Measurements from ENCODE around the gene PPME1.
"Not testable (repeated sequence)": the region's sequence is repeated elsewhere in the genome, so short reads cannot be mapped to it uniquely, and the experiment has no call there.

PPME1 gene, protein sequence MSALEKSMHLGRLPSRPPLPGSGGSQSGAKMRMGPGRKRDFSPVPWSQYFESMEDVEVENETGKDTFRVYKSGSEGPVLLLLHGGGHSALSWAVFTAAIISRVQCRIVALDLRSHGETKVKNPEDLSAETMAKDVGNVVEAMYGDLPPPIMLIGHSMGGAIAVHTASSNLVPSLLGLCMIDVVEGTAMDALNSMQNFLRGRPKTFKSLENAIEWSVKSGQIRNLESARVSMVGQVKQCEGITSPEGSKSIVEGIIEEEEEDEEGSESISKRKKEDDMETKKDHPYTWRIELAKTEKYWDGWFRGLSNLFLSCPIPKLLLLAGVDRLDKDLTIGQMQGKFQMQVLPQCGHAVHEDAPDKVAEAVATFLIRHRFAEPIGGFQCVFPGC

DNA sequence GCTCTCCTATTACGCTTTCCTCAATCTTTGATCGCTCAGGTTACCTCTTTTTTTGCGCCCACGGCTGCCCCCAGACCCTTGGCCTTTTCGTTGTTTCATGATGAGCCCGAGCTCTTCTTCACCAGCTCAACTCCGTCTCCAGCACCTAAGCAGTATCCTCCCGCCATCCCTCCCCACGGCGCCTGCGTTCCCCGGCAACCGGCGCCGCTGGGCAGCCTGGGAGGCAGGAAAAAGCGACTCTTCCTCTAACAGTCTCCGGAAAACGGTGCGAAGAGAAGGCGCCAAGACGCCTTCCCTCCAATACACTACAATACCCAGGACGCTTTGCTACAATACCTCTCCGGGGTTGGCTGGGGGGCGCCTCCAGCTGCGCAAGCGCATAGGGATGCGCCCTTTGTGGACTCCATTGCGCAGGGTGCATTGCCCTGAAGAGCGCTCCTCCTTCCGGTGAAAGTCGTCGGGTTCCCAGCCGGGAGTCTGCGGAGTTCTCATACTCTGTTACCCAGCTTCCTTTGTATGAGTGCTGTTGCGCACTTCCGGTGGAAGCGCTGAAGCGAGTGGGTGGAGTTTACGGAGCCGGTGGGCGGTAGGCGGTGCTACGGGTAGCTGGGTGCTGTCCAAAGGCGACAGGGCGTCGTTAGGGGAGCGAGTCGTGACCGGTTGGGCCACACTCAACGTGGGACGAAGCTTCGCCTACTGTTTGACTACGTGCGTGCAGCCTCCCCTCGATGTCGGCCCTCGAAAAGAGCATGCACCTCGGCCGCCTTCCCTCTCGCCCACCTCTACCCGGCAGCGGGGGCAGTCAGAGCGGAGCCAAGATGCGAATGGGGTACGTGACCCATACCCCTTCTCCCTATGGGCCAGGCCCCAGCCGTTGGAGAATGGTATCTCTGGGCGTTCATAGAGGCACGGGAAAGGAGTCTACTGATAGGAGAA lies at the start of gene PPME1, which contains the start of gene C2CD3:
Gene PPME1 (plus strand): TSS at position 596 of the 936 bp plus-strand sequence. CDS start 133 bp downstream, at position 729.
Gene C2CD3 (minus strand): TSS at position 309 of the 936 bp plus-strand sequence. CDS start 210 bp downstream, at position 99.
- peak; percentile 97 for DNase-seq (ENCODE audit: low read depth)

DNA sequence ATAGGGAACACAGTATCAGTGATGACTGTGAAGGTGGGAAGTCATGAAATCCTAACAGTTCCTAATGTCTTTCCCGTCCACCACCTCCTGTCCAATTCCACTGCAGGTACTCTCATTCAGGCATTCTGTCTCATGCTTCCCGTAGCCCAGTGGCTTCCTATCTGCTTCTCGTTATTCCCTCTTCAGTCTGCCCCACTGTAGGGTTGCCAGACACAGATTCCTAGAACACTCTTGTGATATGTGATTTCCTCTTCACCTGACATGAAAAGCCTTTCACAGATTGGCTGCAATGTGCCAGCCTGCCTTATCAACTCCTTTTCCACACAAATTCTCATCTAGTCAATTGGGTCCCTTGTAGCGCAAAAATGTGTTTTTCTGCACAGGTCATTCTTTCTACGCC lies 49.3 kb upstream of the PPME1 start:
- DNase-seq (ENCODE audit: low read depth), result no peak

DNA sequence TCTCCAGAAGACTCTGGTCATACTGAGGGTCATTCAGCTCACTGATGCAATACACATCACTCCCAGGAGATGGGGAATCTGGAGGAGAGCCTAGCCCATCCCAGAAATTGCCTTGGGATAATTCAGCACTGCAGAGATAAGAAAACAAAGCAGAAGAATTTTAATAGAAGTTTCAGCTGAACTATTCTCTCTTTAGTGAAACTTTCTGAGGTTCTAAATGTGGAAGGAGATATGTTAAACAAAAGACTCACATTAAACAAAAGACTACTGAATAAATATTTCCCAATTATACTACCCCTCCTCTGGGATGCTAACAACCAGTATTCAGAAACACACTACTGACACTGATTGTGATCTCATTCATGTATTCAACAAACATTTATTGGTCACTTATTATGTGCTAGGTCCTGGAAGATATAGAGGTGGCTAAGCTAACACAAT lies 48.1 kb upstream of the PPME1 start:
- DNase-seq (ENCODE audit: low read depth), result no peak

DNA sequence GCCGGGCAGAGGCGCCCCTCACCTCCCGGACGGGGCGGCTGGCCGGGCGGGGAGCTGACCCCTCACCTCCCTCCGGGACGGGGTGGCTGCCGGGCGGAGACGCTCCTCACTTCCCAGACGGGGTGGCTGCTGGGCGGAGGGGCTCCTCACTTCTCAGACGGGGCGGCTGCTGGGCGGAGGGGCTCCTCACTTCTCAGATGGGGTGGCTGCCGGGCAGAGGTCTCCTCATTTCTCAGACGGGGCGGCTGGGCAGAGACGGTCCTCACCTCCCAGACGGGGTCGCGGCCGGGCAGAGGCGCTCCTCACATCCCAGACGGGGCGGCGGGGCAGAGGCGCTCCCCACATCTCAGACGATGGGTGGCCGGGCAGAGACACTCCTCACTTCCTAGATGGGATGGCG lies 42.0 kb upstream of the PPME1 start:
- not testable (repeated sequence) for DNase-seq (ENCODE audit: low read depth)

DNA sequence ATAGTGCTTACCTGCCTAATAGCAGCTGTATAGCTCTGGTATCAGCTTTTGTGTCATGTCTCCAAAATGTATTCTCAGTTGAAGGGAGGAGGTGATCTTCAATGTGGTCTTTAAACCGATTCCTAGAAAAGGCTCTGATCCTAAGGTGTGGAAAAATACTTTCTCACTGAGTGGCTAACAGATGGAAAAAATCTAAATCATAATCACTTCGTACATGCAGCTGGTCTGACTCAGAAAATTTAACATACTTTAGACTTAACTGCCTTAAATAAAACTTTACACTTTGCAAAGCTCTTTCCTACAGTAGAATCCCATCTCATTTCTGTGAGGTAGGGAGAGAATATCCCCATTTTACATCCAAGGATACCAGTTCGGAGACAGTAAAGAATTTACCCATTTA lies 38.3 kb upstream of the PPME1 start:
- DNase-seq (ENCODE audit: low read depth), result no peak

DNA sequence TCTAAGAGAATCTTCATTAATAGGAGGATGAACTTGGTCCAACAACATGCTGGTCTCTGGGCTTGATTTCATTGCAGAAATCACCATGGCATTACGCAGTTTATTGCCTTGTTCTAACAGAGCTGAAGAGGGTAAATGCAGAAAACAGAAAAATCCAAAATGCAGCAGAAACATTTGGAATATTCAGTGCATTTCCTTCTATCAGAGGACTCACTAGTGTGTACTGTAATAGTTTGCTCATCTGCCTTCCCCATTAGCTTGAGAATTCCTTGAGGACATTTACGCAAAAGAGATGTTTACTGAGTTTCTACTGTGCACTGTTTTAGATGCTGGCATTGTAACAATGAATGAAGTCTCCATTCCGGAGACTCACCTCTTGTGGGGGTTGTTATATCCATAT lies 37.7 kb upstream of the PPME1 start:
- DNase-seq (ENCODE audit: low read depth), result no peak

DNA sequence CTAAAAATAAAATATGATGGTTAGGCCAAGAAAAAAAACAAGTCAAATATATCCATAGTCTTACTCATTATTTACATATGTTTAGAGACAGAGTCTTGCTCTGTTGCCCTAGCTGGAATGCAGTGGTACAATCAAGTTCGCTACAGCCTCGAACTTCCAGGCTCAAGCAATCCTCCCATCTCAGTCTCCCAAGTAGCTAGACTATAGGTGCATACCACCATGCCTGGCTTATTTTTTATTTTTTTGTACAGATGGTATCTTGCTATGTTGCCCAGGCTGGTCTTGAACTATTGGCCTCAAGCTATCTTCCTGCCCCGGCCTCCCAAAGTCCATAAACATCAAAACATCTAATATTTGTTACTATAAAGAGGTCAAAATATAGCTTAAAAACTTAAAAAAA lies 36.4 kb upstream of the PPME1 start:
- DNase-seq (ENCODE audit: low read depth), result no peak

DNA sequence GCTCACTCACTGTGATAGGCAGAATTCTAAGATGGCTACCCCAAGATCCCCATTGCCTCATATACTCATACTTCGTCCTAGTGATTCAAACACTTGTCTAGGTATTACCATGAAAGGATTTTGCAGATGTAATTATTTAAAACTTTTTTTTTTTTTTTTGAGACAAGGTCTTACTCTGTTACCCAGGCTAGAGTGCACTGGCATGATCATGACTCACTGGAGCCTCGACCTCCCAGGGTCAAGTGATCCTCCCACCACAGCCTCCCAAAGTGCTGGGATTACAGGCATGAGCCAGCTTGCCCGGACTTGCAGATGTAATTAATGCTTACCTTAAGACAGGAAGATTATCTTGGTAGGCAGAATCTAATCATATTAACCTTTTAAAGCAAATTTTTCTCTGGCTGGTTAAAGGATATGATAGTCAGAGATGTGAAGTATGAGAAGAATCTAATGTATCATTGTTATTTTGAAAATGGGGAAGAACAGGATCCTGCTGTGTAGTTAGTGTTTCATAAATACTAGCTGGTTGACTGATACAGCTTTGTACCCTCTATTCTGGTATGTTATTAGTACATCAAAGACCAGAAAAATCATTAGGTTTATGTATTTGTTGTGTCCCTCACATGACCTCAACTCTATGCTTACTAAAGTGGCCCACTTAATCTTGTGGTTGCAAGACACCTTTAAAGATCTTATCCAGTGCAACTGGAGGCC lies 35.8 kb upstream of the PPME1 start:
- no peak for DNase-seq (ENCODE audit: low read depth)

DNA sequence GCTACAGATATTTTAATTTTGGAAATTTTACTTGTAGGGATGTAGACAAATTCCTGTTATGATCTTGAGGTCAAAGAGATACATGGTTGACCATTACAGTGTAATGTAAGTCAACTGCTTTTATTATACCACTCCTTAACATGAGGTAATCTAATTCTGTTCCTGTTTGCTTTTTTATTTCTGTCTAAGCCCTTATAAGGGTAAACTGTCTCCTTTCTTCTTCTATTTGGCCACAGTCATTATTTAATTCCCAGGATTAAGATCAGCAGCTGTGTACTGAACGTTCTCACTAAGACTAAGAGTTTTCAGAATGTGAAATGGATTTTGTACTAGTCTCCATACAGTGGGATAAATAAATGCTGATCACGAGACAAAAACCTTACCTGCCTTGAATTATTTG lies 33.1 kb upstream of the PPME1 start:
- no peak for DNase-seq (ENCODE audit: low read depth)

DNA sequence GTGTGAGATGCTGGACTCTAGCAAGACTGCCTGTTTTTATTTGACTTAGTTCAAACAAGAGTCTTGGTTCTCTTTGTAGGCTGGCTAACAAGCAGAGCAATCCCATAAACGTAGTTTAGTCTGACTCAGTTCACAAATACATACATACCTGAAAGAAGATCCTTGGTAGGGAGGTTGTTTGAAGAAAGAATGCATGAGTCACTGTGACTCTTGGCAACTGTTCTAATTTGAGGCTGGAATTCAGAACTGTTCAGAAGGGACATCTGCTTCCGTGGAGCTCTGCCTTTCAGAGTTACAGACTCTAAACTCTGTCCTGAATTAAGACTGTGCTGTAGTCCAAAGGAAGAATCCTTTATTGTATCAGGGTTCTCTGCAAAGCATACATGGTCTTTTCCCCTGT lies 32.5 kb upstream of the PPME1 start:
- no peak for DNase-seq (ENCODE audit: low read depth)

DNA sequence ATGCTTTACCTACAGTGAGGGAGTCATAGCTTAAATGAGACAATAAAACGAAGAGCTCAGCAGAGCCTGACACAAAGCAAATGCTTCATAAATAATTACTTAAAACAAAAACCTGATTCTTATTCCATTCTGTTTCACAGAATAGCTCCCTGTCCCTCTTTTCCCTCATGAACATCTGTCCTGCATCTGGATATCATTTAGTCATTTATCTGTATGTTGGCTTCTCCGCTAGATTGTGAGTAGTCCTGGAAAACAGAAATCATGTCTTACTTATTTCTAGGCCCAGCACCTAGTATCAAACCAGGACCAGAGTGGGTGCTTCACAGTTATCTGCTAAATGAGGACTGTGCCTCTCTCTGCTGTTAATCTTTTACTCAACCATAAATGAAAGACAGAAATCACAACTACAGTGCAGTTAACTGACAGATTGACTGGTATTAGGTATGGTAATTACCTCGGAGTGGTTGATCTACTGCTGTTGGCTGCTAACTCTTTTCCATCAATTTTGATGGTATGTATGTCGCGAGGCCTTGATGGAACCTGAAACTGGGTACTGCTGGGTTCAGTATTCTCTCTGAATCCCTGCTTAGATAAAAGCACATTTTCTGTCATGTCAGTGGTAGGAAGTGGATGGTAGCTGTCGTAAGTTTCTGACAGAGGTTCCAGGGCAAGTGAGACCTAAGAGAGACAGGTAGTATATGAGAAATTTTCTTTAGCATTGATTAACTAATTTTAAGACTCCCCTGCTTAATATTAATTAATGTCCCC lies 31.8 kb upstream of the PPME1 start:
- DNase-seq (ENCODE audit: low read depth), result no peak

DNA sequence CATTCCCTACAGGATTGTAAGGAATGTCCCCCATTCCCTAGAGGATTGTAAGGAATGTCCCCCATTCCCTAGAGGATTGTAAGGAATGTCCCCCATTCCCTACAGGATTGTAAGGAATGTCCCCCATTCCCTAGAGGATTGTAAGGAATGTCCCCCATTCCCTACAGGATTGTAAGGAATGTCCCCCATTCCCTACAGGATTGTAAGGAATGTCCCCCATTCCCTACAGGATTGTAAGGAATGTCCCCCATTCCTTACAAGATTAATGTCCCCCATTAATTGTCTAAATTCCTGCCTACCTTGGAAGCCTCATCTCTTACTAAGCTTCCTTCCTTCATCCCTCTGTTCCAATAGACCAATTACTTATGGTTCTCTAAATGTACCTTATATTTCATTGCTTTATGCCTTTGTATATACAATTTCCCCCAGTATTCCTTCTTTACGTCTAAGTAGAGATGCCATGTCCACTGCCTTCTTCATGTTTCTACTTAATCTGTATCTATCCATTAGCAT lies 31.1 kb upstream of the PPME1 start:
- not testable (repeated sequence) for DNase-seq (ENCODE audit: low read depth)

DNA sequence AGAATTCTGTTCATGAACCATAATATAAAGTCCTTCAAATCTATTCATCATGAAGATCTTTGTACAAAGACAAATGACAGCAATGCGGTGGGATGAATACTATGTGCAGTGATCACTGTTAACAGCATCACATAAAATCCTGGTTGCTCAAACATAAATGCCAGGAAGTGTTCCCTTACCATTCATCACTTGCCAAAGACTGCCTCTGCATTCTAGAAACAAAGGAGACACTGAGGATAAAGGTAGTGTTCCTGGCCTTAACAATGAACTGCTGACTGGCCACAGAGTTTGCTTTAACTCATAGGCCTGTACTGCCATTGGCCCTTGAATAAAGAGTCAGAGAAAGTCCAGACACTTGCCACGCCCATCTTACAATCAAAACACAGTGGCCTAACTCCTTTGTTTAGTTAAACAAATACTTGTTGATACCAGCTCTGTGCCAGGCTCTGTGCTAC lies 29.8 kb upstream of the PPME1 start:
- DNase-seq (ENCODE audit: low read depth), result no peak

DNA sequence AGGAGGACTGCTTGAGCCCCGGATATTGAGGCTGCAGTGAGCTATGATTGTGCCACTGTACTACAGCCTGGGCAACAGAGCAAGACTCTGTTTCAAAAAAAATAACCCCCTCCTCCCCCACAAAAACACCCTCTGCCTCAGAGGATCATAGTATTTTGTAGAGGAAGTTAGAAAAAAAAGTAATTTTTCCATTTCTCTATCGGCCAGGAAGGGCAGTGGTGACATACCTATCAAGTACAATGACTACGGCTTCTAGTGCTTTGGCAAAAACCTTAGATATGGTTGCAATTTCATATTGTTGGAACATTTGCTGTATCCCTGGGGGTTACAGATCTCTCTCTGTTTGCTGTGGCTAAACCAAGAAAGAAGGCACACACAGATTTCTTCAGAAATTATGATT lies 29.2 kb upstream of the PPME1 start:
- DNase-seq (ENCODE audit: low read depth), result no peak

DNA sequence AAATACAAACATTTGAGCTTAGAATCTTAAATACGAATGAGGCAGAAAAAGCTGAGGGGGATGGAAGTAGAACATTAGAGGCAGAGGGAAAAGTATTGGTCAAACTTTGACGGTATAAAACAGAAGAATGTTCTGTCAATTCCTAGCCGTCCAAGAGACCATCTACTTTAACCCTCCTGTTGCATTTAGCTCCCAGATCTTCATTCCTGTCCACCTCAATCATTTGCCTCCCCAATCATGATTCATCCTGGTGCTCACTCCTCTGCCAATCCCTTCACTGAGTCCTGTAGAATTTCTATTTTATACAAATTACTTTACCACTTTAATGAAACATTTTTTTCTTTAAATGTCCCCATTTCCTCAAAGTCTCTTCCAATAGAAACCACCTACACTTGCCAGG lies 28.5 kb upstream of the PPME1 start:
- no peak for DNase-seq (ENCODE audit: low read depth)

DNA sequence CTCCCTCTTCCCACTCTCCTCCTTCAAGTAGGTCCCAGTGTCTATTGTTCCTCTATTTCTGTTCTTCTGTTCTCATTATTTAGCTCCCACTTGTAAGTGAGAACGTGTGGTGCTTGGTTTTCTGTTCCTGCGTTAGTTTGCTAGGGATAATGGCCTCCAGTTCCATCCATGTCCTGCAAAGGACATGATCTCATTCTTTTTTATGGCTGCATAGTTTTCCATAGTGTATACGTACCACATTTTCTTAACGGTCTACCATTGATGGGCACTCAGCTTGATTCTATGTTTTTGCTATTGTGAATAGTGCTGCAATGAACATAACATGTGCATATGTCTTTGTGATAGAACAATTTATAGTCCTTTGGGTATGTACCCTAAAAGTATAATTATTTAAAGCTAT lies 26.5 kb upstream of the PPME1 start:
- DNase-seq (ENCODE audit: low read depth), result no peak

DNA sequence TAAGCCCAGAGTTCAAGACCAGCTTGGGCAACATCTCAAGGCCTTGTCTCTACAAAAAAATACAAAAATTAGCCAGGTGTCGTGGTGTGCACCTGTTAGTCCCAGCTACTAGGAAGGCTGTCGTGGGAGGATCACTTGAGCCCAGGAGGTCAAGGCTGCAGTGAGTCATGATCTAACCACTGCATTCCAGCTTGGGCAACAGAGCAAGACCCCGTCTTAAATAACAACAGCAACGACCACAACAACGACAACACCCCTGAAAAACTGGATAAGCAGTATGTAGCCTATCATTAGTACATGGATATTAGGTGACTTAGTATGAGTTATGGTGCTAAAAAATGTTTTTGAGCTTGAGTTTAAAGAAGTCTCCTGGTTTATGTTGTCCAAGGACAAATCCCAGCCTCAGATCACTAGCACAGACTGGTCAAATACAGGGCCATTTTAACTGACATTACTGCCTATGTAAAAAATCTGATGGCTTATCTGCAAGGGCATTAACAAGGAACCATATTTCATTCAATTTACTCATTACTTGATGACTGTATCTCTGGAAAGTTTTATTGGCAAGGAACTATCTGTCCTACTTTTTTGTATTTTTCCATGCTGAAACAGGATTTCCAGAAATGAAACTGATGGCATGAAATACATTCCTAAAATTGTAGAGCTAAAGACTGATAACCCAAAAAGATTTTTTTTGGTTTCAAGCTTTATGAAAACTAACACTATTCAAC lies 23.7 kb upstream of the PPME1 start:
- DNase-seq (ENCODE audit: low read depth), result no peak

DNA sequence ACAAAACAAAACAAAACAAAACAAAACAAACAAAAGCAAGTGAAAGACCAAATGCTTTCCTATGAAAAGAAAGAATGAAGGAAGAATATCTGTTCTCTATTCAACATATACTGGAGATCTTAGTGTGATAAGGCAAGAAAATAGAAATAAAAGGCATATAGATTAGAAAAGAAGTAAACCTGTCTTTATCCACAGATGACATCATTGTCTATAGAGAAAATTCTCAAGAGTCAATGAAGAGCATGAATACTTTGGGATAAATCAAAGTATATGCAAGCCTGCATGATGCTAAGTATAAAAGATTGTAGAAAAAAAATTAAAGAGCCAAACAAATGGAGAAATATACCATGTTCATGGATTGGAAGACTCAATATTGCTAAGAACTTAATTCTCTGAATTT lies 17.9 kb upstream of the PPME1 start:
- DNase-seq (ENCODE audit: low read depth), result no peak

DNA sequence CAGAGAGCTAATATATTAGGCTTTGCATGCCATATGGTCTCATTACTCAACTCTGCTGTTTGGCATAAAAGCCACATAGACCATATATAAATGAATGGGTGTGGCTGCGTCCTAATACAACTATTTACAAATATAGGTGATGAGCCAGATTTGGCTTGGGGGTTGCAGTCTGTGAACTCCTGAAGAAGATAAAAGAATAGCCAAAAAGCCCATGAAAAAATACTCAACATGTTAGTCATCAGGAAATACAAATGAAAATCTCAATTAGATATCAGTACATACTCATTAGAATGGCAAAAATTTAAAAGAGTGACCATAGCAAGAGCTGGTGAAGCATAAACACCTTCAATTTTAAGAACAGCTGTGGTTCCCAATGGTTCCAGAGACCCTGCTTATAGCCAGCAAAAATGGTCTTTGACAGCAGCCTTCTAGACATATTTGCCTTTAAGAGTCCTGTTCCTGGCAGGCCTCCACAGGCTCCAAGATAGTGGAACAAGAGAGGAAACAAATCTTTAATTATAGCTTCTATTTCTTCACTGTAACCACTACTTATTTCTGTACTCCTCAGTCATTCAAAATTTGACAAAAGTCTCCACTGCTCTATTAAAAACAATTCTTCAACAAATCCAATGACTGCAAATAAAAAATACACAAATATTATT lies 16.3 kb upstream of the PPME1 start:
- DNase-seq (ENCODE audit: low read depth), result no peak

DNA sequence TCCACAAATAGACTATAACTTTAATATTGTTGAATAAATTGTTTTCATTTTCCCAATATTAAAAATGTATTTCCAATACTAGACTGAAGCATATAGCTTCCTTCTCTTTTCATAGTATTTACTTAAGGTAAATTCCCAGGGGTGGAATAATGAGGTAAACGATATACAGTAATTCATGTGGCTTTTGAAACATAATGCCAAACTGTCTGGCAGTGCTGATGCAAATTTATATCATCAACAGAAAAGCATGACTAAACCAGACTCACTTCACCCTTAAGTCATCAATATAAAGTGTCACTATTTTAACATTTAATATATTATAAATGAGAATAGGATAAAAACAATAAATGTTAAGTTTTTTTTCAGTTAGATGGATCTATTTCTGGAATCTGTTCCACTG lies 13.9 kb upstream of the PPME1 start:
- DNase-seq (ENCODE audit: low read depth), result no peak
